ENCODE measurements around the gene HEXD. TPM values are rescaled to one million over a fixed set of nuclear protein-coding genes. Genes with fewer than 3 reads are reported as not detected.

The HEXD gene
- 8.2 and 9.7 TPM in 2 replicates for total RNA-seq

DNA sequence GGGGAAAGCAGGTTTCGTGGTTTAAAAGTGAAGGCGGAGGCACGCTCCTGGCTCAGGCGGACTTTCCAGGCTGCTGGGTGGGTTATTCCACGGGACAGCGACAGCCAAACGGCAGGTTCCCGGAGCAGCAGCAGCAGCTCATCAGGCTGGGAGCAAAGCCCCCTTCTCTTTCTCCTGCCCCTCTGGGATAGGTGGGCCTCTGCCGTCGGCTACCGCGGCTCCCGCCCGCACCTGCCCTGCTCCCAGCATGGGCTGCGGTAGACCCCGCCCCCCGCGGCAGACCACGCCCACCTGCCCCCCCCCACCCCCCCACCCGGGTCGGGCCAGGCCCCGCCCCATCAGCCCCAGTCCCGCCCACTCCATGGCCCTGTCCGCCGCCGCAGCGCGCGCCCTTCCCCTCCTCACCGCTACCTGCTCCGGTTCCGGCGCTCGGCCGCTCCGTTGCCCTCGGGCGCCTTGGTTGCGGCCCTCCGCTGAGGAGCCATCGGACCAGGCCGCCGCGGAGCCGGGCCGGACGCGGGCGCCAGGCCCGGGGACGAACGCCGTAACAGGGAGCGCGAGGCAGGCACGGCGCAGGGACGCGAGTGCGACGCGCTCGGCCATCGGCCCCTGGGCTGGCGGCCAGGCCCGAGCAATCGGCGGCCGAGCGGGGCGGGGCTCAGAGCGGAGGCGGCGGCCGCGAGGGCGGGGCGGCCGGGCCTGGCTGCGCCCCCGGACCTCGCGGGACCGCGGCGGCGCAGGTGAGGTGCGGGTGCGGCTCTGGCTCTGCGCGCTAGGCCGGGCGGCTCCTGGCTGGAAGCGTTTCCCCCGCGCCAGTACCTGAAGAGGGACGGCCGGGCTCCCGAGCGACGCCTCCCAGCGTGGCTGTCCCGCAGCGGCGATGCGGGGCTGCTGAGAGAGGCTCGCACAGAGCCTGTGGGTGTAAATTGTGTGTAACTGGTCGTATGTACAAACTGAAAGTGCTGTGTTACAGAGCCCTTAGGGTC is at the start of gene HEXD, which contains the start of gene OGFOD3:
Gene HEXD (plus strand): TSS at position 347 of the 986 bp plus-strand sequence. CDS start 1,453 bp downstream, outside the sequence.
Gene OGFOD3 (minus strand): TSS at position 586 of the 986 bp plus-strand sequence. CDS start 101 bp downstream, at position 485.
- Histone ChIP-seq H3K27me3 (ENCODE audit: control insufficient read depth, insufficient read depth, low read length) (no peaks in the 10 kb centered on the region), H3K36me3 (ENCODE audit: control insufficient read depth, insufficient read depth, low read length) (peaks cover 4% of the 10 kb centered on the region), H3K4me3 (ENCODE audit: low read depth, low read length) (peak within 1 kb of the TSS; percentile 59)
- DNase-seq (ENCODE audit: low read depth) (peak; percentile 53), FAIRE-seq (no peak)
- TF ChIP-seq, protein P1, sequence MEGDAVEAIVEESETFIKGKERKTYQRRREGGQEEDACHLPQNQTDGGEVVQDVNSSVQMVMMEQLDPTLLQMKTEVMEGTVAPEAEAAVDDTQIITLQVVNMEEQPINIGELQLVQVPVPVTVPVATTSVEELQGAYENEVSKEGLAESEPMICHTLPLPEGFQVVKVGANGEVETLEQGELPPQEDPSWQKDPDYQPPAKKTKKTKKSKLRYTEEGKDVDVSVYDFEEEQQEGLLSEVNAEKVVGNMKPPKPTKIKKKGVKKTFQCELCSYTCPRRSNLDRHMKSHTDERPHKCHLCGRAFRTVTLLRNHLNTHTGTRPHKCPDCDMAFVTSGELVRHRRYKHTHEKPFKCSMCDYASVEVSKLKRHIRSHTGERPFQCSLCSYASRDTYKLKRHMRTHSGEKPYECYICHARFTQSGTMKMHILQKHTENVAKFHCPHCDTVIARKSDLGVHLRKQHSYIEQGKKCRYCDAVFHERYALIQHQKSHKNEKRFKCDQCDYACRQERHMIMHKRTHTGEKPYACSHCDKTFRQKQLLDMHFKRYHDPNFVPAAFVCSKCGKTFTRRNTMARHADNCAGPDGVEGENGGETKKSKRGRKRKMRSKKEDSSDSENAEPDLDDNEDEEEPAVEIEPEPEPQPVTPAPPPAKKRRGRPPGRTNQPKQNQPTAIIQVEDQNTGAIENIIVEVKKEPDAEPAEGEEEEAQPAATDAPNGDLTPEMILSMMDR (IDR thresholded peaks at IDR 0.05; ENCODE audit: insufficient read depth, low read length, severe bottlenecking), result no peak

DNA sequence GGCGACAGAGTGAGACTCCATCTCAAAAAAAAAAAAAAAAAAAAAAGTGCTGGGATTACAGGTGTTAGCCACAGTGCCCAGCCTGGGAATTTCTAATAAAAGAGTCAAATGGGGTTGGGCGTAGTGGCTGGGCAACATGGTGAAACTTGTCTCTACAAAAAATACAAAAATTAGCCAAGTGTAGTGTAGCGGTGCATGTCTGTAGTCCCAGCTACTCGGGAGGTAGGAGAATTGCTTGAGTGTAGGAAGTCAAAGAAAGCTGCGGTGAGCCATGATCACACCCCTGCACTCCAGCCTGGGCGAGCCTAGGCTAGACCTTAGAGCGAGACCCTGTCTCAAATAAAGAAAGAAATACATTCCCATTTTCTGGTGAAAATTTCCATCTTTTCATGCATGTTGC is 48.9 kb upstream of the HEXD start:
- FAIRE-seq (no peak), DNase-seq (ENCODE audit: low read depth) (no peak)
- Histone ChIP-seq H3K4me3 (ENCODE audit: low read depth, low read length) (no peak overlapping the region), H3K36me3 (ENCODE audit: control insufficient read depth, insufficient read depth, low read length) (no peaks in the 10 kb centered on the region), H3K27me3 (ENCODE audit: control insufficient read depth, insufficient read depth, low read length) (peaks cover 21% of the 10 kb centered on the region)
- TF ChIP-seq, protein P1 (IDR thresholded peaks at IDR 0.05; ENCODE audit: insufficient read depth, low read length, severe bottlenecking), result no peak

DNA sequence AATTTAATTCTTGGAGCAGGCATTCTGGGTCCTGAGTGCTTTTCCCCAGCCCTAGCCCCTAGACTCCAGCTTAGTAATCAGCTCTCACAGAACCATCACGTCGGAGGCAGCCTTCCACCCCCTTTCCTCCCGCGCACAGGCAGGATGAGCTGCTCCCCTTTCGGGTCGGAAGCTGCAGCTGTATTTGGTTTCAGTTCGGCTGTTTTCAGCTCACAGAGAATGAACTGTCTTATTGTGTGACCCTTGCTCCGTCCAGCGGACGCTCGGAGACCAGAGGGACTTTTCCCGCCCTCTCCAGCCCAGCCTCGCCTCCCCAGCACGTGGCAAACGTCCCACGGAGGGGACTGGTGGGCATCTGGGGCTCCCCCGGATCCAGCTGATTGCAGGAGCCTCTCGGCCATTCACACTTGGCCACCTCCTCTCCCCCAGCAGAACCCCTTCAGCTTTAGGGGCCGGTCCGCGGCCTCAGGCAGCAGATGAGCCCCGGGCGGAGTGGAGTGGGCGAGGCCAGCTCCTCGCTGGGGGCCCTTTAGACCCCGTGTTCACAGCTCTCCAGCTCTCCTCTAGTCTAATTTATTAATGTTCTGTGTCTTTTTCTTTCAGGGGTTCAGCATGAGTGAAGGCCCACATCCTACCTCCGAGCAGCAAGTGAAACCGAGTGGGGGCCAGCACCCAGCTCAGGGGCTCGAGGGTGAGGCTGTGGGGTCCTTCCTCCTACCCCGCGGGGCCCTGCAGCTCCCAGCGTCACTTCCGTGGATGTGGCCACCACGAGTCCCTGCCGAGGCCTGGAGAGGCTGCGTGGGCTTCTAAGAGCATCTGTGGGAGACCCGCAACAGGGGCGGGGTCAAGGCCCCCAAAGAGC is 47.4 kb upstream of the HEXD start:
- Histone ChIP-seq H3K36me3 (ENCODE audit: control insufficient read depth, insufficient read depth, low read length) (no peaks in the 10 kb centered on the region), H3K27me3 (ENCODE audit: control insufficient read depth, insufficient read depth, low read length) (peaks cover 27% of the 10 kb centered on the region), H3K4me3 (ENCODE audit: low read depth, low read length) (no peak overlapping the region)
- TF ChIP-seq, protein P1 (IDR thresholded peaks at IDR 0.05; ENCODE audit: insufficient read depth, low read length, severe bottlenecking), result no peak
- DNase-seq (ENCODE audit: low read depth), result no peak
- no peak for FAIRE-seq

DNA sequence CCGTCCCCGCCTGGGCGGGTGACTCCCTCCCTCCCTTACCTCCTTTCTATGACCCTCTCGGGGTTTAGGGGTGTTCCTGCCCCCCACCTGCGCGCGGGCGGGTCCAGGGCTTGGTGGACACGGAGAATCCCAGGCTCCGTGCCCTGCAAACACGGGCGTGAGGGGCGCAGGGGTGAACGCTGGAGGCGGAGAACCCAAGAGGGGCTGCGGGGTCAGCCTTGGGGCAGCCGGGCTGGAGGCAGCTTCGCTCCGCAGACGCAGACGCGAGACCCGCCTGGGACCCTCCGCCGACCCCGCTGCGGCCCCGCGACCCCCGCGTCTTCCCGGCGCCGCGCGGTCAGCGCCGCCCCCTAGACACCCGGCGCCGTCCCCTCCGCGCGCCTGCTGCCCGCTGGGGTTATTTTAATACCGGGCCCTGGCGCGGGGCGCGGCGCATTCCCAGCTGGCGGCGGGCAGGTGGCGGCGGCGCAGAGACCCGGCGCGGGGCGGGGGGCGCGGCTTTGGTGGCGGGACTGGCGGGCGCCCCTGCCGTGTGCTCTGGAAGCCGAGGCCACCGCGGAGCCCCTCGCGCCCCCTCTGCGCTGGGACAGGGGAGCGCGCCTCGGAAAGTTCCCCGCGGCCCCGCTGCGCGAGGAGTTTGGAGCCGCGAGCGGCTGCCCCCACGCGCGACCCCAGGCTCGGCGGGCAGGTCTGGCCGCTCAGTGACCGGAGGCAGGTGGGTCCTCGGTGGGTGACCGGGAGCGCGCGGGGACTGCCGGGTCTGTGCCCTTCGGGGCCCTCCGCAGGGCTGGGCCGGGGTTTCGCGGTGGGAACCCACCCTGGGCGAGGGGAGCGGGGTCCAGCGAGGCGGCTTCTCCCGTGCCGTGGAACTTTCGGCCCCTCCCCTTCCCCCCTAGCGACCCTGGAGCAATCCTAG is 46.6 kb upstream of the HEXD start, which contains the start of gene UTS2R:
Gene UTS2R (plus strand): TSS at position 433 of the 916 bp plus-strand sequence. CDS start 2,560 bp downstream, outside the sequence.
- H3K4me3 ChIP-seq (ENCODE audit: low read depth, low read length), result no peak within 1 kb of the TSS
- TF ChIP-seq, protein P1 (IDR thresholded peaks at IDR 0.05; ENCODE audit: insufficient read depth, low read length, severe bottlenecking), result no peak
- DNase-seq (ENCODE audit: low read depth), result no peak
- no peak for FAIRE-seq
- H3K36me3 ChIP-seq (ENCODE audit: control insufficient read depth, insufficient read depth, low read length), result no peaks in the 10 kb centered on the region
- peaks cover 31% of the 10 kb centered on the region for H3K27me3 ChIP-seq (ENCODE audit: control insufficient read depth, insufficient read depth, low read length)
